ENCODE results near the gene MAST4.

DNA sequence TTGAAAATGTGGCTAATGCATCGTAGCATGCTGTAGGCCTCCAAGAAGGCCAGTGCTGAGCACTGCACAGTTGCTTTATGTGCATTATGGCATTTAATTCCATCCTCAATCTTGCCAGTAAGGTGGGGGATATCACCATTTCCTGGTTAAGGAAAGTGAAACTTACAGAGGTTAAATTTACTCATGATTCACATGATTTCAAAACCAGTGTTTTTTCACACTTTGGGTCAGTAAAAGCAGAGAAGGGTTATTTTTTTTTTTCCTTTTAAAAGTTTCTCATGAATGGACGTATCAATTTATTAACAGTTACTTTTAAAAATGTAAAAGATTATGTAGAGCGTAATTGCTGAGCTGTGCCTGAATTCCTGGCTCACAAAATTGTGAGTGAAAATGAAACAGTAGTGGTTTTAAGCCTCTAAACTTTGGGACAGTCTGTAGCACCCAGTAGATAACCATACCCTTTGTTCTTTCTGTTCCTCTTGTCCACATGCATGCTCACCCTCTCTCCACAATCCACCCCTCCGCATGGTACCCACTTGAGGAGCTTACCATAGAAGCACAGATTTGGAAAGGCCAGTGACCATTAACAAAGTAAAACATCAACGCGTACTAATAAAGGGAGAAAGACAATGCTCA lies 21.2 kb downstream of the MAST4 start:
- no peak for TF ChIP-seq CTCF (conservative IDR thresholded peaks at IDR 0.05 in 1 of 2, IDR thresholded peaks at IDR 0.05 in 1 of 2; ENCODE audit: low read depth in 1 of 2, low read length in 2 of 2)
- TF ChIP-seq EZH2 (IDR thresholded peaks at IDR 0.05; ENCODE audit: low read length, missing control alignments): no peak

All from fibroblast of lung (primary cell).